IMR-90 (cell line): ENCODE results near the gene ITPKB. TPM values are rescaled to one million over a fixed set of nuclear protein-coding genes. Genes with fewer than 3 reads are reported as not detected.
"Not testable (repeated sequence)": the region's sequence is repeated elsewhere in the genome, so short reads cannot be mapped to it uniquely, and the experiment has no call there.

Experiments used
- ATAC-seq: fragments of 200-7000 bp; cut with Tn5 transposase; 2 replicates; pipeline ENCODE4 v1.9.1; 2020; ENCODE audit warnings: low read depth, mild to moderate bottlenecking, moderate library complexity
- BruUV-seq: library from RNA; stranded (reverse); fragments of 400-500 nt; replicated peaks from 2 replicates; lab custom pipeline; 2021; lab: Mats Ljungman, UMichigan
- CTCF ChIA-PET: fragments of 300-600 bp; formaldehyde crosslinking; extraction: SDS; loops from one replicate; lab custom pipeline; 2021; ENCODE audit warnings: antibody characterized with exemption; lab: Yijun Ruan, JAX
- POLR2A ChIA-PET: fragments of 300-600 bp; sonication (Branson Sonifier 250); formaldehyde crosslinking; loops from one replicate; lab custom pipeline; 2022; ENCODE audit warnings: antibody characterized with exemption; ENCODE audit not compliant: unreplicated experiment; lab: Charles Lee
- DNase-seq: peaks from one replicate; pipeline ENCODE4 v3.0.0; 2013
- H2AFZ ChIP-seq: replicated peaks from 2 replicates; pipeline ENCODE3; 2013; ENCODE audit warnings: low read length, mild to moderate bottlenecking; ENCODE audit not compliant: poor library complexity
- H2AK5ac ChIP-seq: 2 replicates; pipeline ENCODE4 v1.6.1; 2013; ENCODE audit warnings: low read depth, low read length, inconsistent platforms
- H2AK9ac ChIP-seq: replicated peaks from 2 replicates; pipeline ENCODE3; 2013; ENCODE audit warnings: mild to moderate bottlenecking, low read depth, low read length, moderate library complexity; ENCODE audit not compliant: poor library complexity
- H2BK120ac ChIP-seq: 2 replicates; pipeline ENCODE4 v1.6.1; 2013; ENCODE audit warnings: low read depth, low read length, inconsistent platforms
- H2BK15ac ChIP-seq: 3 replicates; pipeline ENCODE4 v1.6.1; 2013; ENCODE audit warnings: low read depth, low read length, inconsistent platforms
- H2BK20ac ChIP-seq: 2 replicates; pipeline ENCODE4 v1.6.1; 2013; ENCODE audit warnings: low read depth, mild to moderate bottlenecking, inconsistent platforms, low read length, moderate library complexity
- H2BK5ac ChIP-seq: 2 replicates; pipeline ENCODE4 v1.6.1; 2013; ENCODE audit warnings: mild to moderate bottlenecking, low read depth, low read length, inconsistent platforms; ENCODE audit not compliant: poor library complexity, severe bottlenecking
- H3K14ac ChIP-seq: replicated peaks from 2 replicates; pipeline ENCODE4 v1.6.1; 2013; ENCODE audit warnings: low read depth, low read length, inconsistent platforms
- H3K18ac ChIP-seq: 2 replicates; pipeline ENCODE4 v1.6.1; 2013; ENCODE audit warnings: low read depth, low read length, control low read depth
- H3K23ac ChIP-seq: 2 replicates; pipeline ENCODE4 v1.6.1; 2013; ENCODE audit warnings: low read depth, low read length, inconsistent platforms
- H3K27ac ChIP-seq: 2 replicates; pipeline ENCODE4 v1.5.1; 2013; ENCODE audit warnings: mild to moderate bottlenecking, control low read depth, low read length; ENCODE audit not compliant: insufficient read depth
- H3K27me3 ChIP-seq: 2 replicates; pipeline ENCODE4 v1.6.1; 2013; ENCODE audit warnings: low read length; ENCODE audit not compliant: control insufficient read depth, insufficient read depth
- H3K36me3 ChIP-seq: 2 replicates; pipeline ENCODE4 v1.6.1; 2013; ENCODE audit warnings: low read length, mixed read lengths; ENCODE audit not compliant: control insufficient read depth, insufficient read depth
- H3K4ac ChIP-seq: 2 replicates; pipeline ENCODE4 v1.6.1; 2013; ENCODE audit warnings: low read depth, low read length, inconsistent platforms
- H3K4me1 ChIP-seq: 2 replicates; pipeline ENCODE4 v1.6.1; 2013; ENCODE audit warnings: low read length, mixed read lengths; ENCODE audit not compliant: control insufficient read depth, insufficient read depth
- H3K4me2 ChIP-seq: 2 replicates; pipeline ENCODE4 v1.6.1; 2013; ENCODE audit warnings: low read depth, mild to moderate bottlenecking, control low read depth, low read length, moderate library complexity
- H3K4me3 ChIP-seq: 2 replicates; pipeline ENCODE4 v1.5.1; 2013; ENCODE audit warnings: low read depth, mild to moderate bottlenecking, control low read depth, low read length, moderate library complexity; ENCODE audit not compliant: insufficient read depth
- H3K56ac ChIP-seq: 2 replicates; pipeline ENCODE4 v1.6.1; 2013; ENCODE audit warnings: low read length, inconsistent platforms; ENCODE audit not compliant: insufficient read depth; ENCODE audit errors: extremely low read depth
- H3K79me1 ChIP-seq, 2 experiments: 2 replicates each; pipeline ENCODE4 v1.6.1; 2013; ENCODE audit warnings: low read length in 2 of 2, inconsistent platforms in 1 of 2, low read depth in 1 of 2
- H3K9ac ChIP-seq: 2 replicates; pipeline ENCODE4 v1.6.1; 2013; ENCODE audit warnings: low read depth, low read length, control low read depth
- H3K9me1 ChIP-seq: 2 replicates; pipeline ENCODE4 v1.6.1; 2013; ENCODE audit warnings: low read length, inconsistent platforms; ENCODE audit not compliant: insufficient read depth
- H3K9me3 ChIP-seq: 2 replicates; pipeline ENCODE4 v1.6.1; 2013; ENCODE audit warnings: low read length; ENCODE audit not compliant: control insufficient read depth, insufficient read depth
- H4K20me1 ChIP-seq: 2 replicates; pipeline ENCODE4 v1.6.1; 2013; ENCODE audit warnings: low read length, inconsistent platforms; ENCODE audit not compliant: insufficient read depth
- H4K5ac ChIP-seq: 2 replicates; pipeline ENCODE4 v1.6.1; 2013; ENCODE audit warnings: mild to moderate bottlenecking, low read depth, low read length, control low read depth
- H4K8ac ChIP-seq, 2 experiments: 2 replicates each; pipeline ENCODE4 v1.6.1; 2013; ENCODE audit warnings: low read depth in 2 of 2, low read length in 2 of 2, control low read depth in 1 of 2, inconsistent platforms in 1 of 2
- H4K91ac ChIP-seq: 2 replicates; pipeline ENCODE4 v1.6.1; 2013; ENCODE audit warnings: low read depth, low read length, inconsistent platforms; ENCODE audit not compliant: insufficient read depth
- WGBS, 2 experiments: methylation state at CpG; one replicate each; pipeline versions ENCODE4 v1.1.5 to v1.1.7; 2013; ENCODE audit warnings: missing lambda C conversion rate in 2 of 2; ENCODE audit not compliant: insufficient read length in 1 of 2; ENCODE audit errors: extremely low coverage in 2 of 2; 5-methylcytosine and 5-hydroxymethylcytosine counted together
- dilution Hi-C: fragments of 300-500 bp; cut with HindIII; formaldehyde crosslinking; loops from one replicate; pipeline ENCODE4 v1.14.3; 2018; ENCODE audit warnings: low sequenced_read_pairs; ENCODE audit not compliant: unreplicated experiment
- in situ Hi-C: fragments of 300-500 bp; cut with MboI; formaldehyde crosslinking; loops from 3 replicates; pipeline ENCODE4 v1.14.3; 2019; ENCODE audit warnings: low sequenced_read_pairs, inconsistent platforms, mixed read lengths
- intact Hi-C: fragments of 100-400 bp; cut with micrococcal nuclease; formaldehyde crosslinking; loops from 2 replicates; pipeline ENCODE4 v1.10.0; 2022
- polyA plus RNA-seq, 3 experiments: library from polyadenylated mRNA; depleted of rRNA; stranded (reverse); fragments of >200 nt; gene quantifications; 2 replicates each; pipeline ENCODE4 v1.2.3, GENCODE V29; 2012; ENCODE audit warnings: low replicate concordance in 1 of 3
- total RNA-seq: library from RNA; depleted of rRNA; stranded (reverse); fragments of >200 nt; gene quantifications from 2 replicates; pipeline ENCODE4 v1.2.3, GENCODE V29; 2012

Gene ITPKB
- total and polyA plus RNA-seq, 2 of the 4 experiments (the other 2 are of a cell fraction) = 0.72 to 1.4 TPM

- H2BK15ac ChIP-seq, H3K14ac ChIP-seq, H3K4me2 ChIP-seq, H3K4me1 ChIP-seq, H3K9ac ChIP-seq, dilution Hi-C loops, H3K56ac ChIP-seq, H4K8ac ChIP-seq, POLR2A ChIA-PET, H3K4ac ChIP-seq, CTCF ChIA-PET, H2BK120ac ChIP-seq, H2AK5ac ChIP-seq, H2AFZ ChIP-seq, H3K27me3 ChIP-seq, H4K91ac ChIP-seq, H2BK5ac ChIP-seq, in situ Hi-C loops, H4K20me1 ChIP-seq, H2AK9ac ChIP-seq, H3K23ac ChIP-seq, H3K79me1 ChIP-seq, H3K18ac ChIP-seq, H2BK20ac ChIP-seq, BruUV-seq, ATAC-seq, H3K9me1 ChIP-seq, intact Hi-C loops, H4K5ac ChIP-seq, H3K27ac ChIP-seq, H3K36me3 ChIP-seq, H3K9me3 ChIP-seq, H3K4me3 ChIP-seq, DNase-seq: not testable (repeated sequence)
- WGBS, 2 experiments = no CpG with 5 or more reads among the region's 3 CpGs
Measured at GRCh38 chr1:226598955-226599354, 140.1 kb downstream of the ITPKB start.
